Measurements from ENCODE around the gene FUS. TPM values are rescaled to one million over a fixed set of nuclear protein-coding genes. Genes with fewer than 3 reads are reported as not detected.

The FUS gene
- total and polyA plus RNA-seq, 2 of the 13 experiments (the other 11 are each of a cell fraction or from before 2014, with no cell fraction given): 68.1 to 168 TPM

GRCh38 chr16:31141489-31142108 lies 38.3 kb upstream of the FUS start (continued):
- TF ChIP-seq CEBPZ (IDR thresholded peaks at IDR 0.05; ENCODE audit: low read length) (no peak), ZFP41 (CRISPR knock-in tag; IDR thresholded peaks at IDR 0.05; ENCODE audit: borderline replicate concordance) (no peak), RARG (CRISPR knock-in tag; IDR thresholded peaks at IDR 0.05; ENCODE audit: low read depth) (no peak), NONO (IDR thresholded peaks at IDR 0.05) (no peak), NONO (CRISPR knock-in tag; conservative IDR thresholded peaks at IDR 0.05) (no peak), HMG20A (CRISPR knock-in tag; IDR thresholded peaks at IDR 0.05; ENCODE audit: borderline replicate concordance) (no peak), XRCC5 (optimal IDR thresholded peaks at IDR 0.05; ENCODE audit: low read length) (no peak), ZNF713 (CRISPR knock-in tag; IDR thresholded peaks at IDR 0.05) (no peak), ZNF251 (CRISPR knock-in tag; IDR thresholded peaks at IDR 0.05) (no peak), ZNF260 (CRISPR knock-in tag; IDR thresholded peaks at IDR 0.05; ENCODE audit: borderline replicate concordance, low read depth) (no peak), ZNF570 (CRISPR knock-in tag; IDR thresholded peaks at IDR 0.05; ENCODE audit: borderline replicate concordance) (no peak), TEAD2 (CRISPR knock-in tag; IDR thresholded peaks at IDR 0.05) (no peak), KDM6A (CRISPR knock-in tag; IDR thresholded peaks at IDR 0.05; ENCODE audit: low read depth) (no peak; the same call in 1 of the 2 replicates), MBD4 (IDR thresholded peaks at IDR 0.05; ENCODE audit: borderline replicate concordance, low read length) (no peak), SMAD9 (CRISPR knock-in tag; IDR thresholded peaks at IDR 0.05) (no peak), TRIM22 (IDR thresholded peaks at IDR 0.05) (no peak), POLR2AphosphoS5 (IDR thresholded peaks at IDR 0.05; ENCODE audit: low read depth, low read length) (no peak), ZNF782 (CRISPR knock-in tag; IDR thresholded peaks at IDR 0.05; ENCODE audit: borderline replicate concordance) (0 out of 2 replicates have a peak, but pooled peaks have one; percentile 29), MTERF4 (CRISPR knock-in tag; IDR thresholded peaks at IDR 0.05) (no peak)
- TF ChIP-seq, protein P1, sequence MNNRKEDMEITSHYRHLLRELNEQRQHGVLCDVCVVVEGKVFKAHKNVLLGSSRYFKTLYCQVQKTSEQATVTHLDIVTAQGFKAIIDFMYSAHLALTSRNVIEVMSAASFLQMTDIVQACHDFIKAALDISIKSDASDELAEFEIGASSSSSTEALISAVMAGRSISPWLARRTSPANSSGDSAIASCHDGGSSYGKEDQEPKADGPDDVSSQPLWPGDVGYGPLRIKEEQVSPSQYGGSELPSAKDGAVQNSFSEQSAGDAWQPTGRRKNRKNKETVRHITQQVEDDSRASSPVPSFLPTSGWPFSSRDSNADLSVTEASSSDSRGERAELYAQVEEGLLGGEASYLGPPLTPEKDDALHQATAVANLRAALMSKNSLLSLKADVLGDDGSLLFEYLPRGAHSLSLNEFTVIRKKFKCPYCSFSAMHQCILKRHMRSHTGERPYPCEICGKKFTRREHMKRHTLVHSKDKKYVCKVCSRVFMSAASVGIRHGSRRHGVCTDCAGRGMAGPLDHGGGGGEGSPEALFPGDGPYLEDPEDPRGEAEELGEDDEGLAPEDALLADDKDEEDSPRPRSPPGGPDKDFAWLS (CRISPR knock-in tag; IDR thresholded peaks at IDR 0.05; ENCODE audit: borderline replicate concordance): no peak; the same call in 1 of the 2 replicates
- TF ChIP-seq, protein P2, sequence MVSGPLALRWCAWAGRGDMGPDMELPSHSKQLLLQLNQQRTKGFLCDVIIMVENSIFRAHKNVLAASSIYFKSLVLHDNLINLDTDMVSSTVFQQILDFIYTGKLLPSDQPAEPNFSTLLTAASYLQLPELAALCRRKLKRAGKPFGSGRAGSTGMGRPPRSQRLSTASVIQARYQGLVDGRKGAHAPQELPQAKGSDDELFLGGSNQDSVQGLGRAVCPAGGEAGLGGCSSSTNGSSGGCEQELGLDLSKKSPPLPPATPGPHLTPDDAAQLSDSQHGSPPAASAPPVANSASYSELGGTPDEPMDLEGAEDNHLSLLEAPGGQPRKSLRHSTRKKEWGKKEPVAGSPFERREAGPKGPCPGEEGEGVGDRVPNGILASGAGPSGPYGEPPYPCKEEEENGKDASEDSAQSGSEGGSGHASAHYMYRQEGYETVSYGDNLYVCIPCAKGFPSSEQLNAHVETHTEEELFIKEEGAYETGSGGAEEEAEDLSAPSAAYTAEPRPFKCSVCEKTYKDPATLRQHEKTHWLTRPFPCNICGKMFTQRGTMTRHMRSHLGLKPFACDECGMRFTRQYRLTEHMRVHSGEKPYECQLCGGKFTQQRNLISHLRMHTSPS (CRISPR knock-in tag; IDR thresholded peaks at IDR 0.05; ENCODE audit: low read depth): no peak

Data from HepG2 (cell line).